GM12865 (cell line): ENCODE measurements around the gene PSTPIP1.
A peak's percentile ranks its signal among the peaks of the same experiment; 100 is the strongest.

Experiments
- DNase-seq: peaks from one replicate; pipeline ENCODE4 v3.0.0; 2010; ENCODE audit warnings: low read depth
- H3K4me3 ChIP-seq: 2 replicates; pipeline ENCODE4 v1.5.1; 2011; ENCODE audit warnings: mild to moderate bottlenecking, low read depth, low read length, control low read depth
- TF ChIP-seq, protein P1 (sequence below): IDR thresholded peaks from 2 replicates; pipeline ENCODE4 v1.5.1; 2011; ENCODE audit warnings: low read length, control low read depth, low read depth, inconsistent platforms; ENCODE audit not compliant: insufficient read depth; ENCODE audit errors: missing control alignments

Gene PSTPIP1

DNA sequence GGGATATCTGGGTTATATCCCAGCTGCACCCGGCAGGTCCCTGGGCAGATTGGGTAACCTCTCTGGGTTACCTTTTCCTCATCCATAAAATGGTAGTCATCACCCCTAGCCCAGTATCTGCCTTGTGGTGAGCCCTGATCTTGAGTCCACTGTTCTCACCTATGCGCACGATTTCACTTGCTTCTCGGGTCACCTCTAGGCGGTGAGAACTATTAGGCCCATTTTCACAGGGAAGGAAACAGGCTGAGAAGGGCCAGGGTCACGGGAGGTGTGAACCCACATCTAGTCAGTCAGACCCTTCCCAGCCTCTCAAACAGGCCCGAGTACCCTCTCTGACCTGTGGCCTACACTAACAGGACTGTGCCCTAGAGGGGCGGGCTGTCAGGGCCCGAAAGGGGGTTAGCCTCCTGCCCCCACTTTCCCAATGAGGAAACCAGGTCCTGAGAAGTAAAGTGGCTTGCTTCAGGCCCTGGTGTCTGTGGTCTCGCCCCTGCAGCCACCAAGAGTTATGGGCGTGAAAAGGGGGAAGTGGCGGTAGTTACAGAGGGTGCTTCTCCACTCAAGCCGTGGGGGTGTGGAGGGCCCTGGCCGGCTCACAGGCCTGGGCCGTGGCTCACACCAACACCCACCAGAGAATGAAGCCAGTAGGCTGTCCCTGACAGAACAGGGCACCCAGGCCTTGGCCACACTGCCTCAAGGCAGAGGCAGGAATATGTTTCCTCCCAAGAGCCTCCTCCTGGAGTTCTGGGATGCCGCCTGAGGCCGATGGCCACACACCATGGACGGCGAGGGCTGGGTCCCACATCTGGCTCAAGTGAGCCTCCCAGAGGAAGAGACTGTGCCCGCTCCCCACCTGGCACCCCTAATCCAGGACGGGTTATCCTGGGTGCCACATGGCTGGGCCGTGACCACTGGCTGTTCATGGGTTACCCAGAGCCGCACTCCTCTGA is 19.5 kb downstream of the PSTPIP1 start:
- TF ChIP-seq, protein P1, sequence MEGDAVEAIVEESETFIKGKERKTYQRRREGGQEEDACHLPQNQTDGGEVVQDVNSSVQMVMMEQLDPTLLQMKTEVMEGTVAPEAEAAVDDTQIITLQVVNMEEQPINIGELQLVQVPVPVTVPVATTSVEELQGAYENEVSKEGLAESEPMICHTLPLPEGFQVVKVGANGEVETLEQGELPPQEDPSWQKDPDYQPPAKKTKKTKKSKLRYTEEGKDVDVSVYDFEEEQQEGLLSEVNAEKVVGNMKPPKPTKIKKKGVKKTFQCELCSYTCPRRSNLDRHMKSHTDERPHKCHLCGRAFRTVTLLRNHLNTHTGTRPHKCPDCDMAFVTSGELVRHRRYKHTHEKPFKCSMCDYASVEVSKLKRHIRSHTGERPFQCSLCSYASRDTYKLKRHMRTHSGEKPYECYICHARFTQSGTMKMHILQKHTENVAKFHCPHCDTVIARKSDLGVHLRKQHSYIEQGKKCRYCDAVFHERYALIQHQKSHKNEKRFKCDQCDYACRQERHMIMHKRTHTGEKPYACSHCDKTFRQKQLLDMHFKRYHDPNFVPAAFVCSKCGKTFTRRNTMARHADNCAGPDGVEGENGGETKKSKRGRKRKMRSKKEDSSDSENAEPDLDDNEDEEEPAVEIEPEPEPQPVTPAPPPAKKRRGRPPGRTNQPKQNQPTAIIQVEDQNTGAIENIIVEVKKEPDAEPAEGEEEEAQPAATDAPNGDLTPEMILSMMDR: no peak
- H3K4me3 ChIP-seq: no peak overlapping the region
- DNase-seq: peak; percentile 59

DNA sequence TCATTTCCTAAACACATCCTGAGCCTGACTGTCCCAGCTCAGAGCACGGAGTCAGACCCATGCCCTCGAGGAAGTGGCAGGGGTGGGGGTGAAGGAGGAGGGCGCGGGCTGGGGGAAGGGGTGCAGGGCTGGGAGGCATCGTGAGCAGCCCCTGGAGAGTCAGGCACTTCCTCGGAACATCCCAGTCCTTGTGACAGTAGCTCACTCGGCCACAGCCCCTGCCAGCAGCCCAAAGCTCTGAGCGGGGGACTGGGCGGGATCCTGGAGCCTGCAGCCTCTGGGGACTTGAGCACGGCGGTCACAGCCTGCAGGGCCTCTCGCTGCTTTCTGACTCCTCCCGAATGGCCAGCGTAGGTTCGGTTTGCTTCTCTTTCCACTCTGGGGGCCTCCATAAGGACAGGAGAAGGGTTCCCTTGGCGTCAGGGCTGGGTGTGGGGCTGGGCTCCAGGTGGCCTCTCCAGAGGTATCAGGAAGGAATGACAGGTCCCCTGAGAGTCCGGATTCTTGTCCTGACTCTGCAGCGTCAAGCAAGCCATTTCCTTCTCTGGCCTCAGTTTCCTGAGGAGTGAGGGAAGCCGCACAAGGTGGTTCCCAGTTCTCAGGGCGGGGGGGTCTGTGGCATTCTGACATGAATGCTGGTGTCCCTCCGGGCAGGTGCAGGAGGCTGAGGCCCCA is 20.9 kb downstream of the PSTPIP1 start:
- TF ChIP-seq, protein P1: no peak
- no peak for DNase-seq
- no peak overlapping the region for H3K4me3 ChIP-seq

DNA sequence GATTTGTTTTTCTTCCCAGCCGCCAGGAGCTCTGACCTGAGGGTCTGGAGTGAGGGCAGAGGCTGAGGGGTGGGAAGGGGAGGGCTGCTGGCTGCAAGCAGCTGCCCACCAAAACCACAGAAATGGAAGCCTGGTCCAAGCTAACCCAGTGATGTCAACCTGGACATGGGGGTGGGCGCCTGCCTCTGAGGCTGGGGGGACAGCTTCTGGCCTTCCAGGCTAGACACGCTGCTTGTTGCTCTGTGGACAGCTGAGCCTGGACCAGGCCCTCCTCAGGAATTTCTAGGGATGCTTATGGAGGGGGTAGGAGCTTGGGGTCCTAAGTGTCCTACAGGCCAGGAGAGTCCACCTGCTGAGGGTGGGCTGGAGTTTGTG is 21.4 kb downstream of the PSTPIP1 start:
- TF ChIP-seq, protein P1: no peak
- no peak for DNase-seq
- no peak overlapping the region for H3K4me3 ChIP-seq

DNA sequence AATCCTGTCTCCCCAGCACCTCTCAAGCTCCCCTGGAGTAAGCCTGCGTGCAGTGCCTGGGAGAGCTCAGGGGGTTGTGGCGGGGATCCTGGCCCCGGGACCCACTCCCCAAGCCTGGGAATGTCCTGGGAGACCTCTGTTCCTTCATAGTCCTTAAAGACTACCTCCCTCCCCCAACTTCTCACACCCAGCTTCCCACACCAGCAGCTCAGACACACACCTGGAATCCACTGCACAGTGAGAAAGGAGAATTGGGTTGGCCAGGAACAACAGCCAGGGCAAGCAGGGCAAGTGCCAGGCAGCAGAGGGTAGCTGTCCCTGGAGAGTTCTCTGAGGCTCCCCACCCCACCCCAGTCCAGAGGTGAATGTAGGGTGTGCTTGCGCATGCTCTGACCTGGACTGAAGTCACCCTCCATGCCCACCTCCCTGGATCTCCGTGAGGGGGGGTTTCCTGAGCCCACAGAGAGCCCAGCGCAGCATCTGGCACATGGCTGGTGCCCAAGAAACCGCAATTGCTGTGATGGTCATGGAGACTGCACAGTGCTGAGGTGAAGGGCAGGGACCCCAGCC is 22.2 kb downstream of the PSTPIP1 start:
- no peak overlapping the region for H3K4me3 ChIP-seq
- DNase-seq: no peak
- TF ChIP-seq, protein P1: no peak

DNA sequence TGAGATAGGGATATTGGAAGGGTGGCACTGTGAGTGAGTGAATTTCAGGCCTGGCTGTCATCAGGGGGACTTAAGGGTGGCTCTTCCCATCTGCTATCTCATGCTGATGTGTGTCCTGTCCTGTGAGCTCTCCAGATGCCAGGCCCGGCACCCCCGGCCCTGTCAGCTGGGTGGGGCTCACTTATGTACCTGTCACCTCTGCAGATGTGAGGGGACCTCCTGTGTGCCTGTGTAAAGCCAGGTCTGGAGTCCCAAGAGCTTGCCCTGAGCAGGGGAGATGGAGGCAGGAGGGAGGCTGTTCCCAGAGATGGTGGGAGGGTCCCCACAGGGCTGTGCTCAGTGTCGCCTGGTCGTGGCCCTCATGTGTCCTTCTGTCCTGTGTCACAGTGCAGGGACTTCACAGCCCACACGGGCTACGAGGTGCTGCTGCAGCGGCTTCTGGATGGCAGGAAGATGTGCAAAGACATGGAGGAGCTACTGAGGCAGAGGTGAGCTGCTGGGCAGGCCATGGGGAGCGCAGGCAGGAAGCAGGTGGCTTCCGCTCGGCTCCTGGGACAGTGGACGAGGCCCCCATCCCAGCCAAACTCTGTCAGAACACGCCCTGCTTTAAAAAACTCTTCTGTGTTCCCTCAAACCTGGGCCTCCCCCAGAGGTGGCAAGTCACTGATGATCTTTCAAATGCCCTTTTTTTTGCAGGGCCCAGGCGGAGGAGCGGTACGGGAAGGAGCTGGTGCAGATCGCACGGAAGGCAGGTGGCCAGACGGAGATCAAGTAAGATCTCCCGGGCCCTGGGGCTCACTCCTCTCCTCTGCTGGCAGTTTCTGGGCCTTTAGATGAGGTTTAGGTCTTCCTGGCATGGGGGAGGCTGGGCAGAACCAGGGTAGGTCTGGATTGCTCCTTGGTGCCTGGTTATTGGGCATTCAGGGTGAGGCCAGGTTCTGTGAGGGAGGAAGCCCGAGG is 23.1 kb downstream of the PSTPIP1 start:
- DNase-seq: no peak
- TF ChIP-seq, protein P1: no peak
- no peak overlapping the region for H3K4me3 ChIP-seq
